Stimulated activated CD4-positive, alpha-beta T cell treated with anti-CD3 and anti-CD28 coated beads, Interleukin-2, amount 100 ng/mL, for 48 hours (primary cell): ENCODE results near the gene RAB3IL1.

Experiments used
- DNase-seq, 2 donors: peaks; one replicate each; pipeline ENCODE4 v3.0.0-alpha.2; 2020

The RAB3IL1 gene

GRCh38 chr11:61951484-61952135 is 34.2 kb upstream of the RAB3IL1 start:
- no peak for DNase-seq

- DNase-seq: no peak
These were observed 32.7 kb upstream of the RAB3IL1 start, which contains the start of gene BEST1 for GRCh38 chr11:61950035-61950547. TSS of gene BEST1 (plus strand) at chr11:61950351. CDS start at chr11:61951807, 1,456 bp downstream.

DNA sequence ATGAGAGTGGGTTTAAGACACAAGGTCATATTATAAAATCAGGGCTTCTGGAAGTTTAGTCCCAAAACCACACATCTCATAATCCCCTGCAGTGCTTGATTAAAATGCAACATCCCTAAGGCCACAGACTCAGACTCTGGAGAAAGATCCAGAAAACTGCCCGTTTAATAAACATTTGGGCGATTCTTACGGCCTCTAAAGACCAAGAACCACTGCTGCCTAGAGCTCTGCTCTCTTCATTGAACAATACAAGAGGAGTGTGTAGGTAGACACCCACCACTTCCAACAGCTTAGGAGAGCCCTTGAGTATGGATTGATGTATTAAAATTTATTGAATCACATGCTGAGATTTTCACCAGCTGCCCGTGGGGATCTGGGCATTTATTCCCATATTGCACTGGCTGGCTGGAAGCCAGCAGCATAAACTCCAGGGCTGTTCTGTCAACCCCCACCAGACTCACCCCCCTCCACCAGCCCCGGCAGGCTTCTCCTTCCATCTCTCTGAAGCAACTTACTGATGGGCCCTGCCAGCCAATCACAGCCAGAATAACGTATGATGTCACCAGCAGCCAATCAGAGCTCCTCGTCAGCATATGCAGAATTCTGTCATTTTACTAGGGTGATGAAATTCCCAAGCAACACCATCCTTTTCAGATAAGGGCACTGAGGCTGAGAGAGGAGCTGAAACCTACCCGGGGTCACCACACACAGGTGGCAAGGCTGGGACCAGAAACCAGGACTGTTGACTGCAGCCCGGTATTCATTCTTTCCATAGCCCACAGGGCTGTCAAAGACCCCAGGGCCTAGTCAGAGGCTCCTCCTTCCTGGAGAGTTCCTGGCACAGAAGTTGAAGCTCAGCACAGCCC is 32.0 kb upstream of the RAB3IL1 start:
- DNase-seq: no peak

GRCh38 chr11:61948505-61948904 is 31.1 kb upstream of the RAB3IL1 start:
- no peak for DNase-seq

- DNase-seq: peak; percentile 56 to 57
These were observed 30.3 kb upstream of the RAB3IL1 start for GRCh38 chr11:61947486-61948210.

GRCh38 chr11:61946894-61947293 is 29.5 kb upstream of the RAB3IL1 start:
- no peak for DNase-seq

- no peak for DNase-seq
These were observed 27.8 kb upstream of the RAB3IL1 start for GRCh38 chr11:61945191-61945590.

DNA sequence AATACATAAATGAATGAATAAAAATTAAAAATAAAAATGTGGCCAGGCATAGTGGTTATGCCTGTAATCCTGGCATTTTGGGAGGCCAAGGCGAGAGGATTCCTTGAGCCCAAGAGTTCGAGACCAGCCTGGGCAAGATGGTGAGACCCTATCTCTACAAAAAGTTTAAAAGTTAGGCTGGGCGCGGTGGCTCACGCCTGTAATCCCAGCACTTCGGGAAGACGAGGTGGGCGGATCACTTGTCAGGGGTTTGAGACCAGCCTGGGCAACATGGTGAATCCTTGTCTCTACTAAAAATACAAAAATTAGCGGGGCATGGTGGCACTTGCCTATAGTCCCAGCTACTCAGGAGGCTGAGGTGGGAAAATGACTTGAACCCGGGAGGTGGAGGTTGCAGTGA is 23.1 kb upstream of the RAB3IL1 start:
- no peak for DNase-seq

DNA sequence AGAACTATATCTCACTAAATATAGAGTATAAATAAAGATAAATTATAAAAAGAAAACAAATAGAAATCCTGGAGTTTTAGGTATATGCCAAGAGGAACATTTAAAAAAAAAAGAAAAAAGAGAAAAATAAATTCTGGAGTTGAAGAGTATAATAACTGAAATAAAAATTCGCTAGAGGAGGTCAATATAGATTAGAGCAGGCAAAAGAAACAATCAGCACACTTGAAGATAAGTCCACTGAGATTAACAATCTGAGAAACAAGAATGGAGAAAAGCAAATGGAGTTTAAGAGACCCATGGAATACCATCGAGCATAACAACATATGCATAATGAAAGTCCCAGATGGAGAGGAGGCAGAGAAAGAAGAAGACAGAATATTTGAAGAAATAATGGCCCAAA is 18.5 kb upstream of the RAB3IL1 start:
- no peak for DNase-seq

DNA sequence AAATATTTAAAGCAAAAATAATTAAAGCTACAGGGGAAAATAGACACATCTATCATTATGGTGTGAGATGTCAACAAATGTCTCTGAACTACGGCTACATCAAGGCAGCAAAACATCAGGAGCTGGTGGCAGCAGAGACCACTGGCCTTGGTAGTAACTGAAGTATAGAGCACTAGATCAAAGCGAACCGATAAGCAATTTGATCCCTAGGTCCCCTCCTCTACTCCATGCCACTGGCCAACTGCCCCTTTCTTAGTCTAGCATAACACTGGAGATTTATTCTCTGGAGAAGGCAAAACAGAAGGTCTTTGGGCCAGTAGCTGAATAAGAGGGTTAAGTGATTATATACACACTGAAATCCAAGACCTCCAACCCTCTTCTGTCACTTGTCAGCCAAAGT is 13.6 kb upstream of the RAB3IL1 start:
- no peak for DNase-seq

DNA sequence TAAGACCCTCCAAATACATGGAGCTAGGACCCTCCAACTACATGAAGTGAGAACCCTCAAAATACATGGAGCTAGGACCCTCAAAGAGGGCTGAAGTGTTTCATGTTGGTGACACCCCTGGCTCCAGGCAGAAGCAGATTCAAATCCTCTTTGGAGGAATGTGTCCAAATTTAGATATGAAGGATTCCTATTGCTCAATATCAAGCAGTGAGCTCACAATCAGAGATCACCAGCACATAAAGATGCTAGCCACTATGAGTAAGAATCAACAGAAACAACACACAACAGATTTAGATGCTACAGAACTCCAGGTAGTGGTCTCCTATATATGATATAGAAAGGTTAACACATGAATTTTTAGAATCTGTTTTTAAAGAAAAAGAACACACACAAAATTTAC is 11.2 kb upstream of the RAB3IL1 start:
- no peak for DNase-seq

- DNase-seq: no peak
These were observed 10.1 kb upstream of the RAB3IL1 start for GRCh38 chr11:61927501-61927900.

DNA sequence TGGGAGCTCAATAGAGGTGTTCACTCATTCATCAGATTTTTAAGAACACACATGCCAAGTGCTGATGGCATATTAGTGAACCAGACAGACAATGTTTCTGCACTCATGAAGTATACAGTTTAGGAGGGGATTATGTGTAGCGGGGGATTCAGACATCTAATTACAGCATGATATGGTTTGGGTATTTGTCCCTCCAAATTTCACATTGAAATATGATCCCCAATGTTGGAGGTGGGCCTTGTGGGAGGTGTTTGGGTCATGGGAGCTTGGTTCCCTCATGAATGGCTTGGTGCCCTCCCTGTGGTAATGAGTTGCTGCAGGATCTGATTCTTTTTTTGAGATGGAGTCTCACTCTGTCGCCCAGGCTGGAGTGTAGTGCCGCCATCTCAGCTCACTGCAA is 8.9 kb upstream of the RAB3IL1 start:
- no peak for DNase-seq

GRCh38 chr11:61925736-61926135 is 8.4 kb upstream of the RAB3IL1 start:
- DNase-seq: no peak

DNA sequence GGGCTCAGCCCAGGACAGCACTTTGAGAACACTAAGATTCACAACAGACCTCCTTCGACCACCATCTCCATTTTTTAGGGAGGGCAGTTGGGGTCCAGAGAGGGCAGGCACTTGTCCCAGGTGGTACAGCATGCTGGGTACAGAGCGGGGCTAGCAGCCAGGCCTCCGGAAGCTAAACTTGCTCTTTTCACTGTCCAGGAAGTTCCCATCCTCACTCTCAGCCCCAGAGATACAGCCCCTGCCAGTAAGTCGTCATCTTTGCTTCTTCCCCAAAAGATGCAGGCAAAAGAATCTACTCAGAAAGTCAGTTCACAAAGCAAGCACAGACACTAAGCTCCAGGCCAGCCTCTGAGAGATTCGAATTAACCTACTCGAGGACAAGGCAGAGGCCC is 6.7 kb upstream of the RAB3IL1 start:
- no peak for DNase-seq

GRCh38 chr11:61923166-61924063 is 6.0 kb upstream of the RAB3IL1 start:
- DNase-seq: no peak

DNA sequence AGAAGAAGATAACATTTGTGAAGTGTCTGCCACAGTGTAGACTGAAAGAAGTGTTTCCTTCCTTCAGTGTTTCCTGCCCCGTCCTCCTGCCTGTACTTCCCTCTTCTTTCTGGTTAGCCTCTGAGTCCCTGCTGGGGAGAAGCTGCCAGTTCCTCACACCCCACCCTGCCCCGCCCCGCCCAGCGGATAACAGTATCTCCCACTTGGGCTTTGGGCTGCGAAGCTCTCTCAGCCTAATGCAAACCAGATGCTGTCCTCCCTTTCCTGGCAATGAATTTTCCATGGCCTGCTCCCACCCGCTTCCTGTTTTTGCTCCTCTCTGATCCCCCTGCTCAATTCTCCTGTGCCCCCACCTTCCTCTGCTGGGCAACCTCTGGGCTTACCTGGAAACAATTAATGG is 5.2 kb upstream of the RAB3IL1 start:
- DNase-seq: no peak

- DNase-seq: no peak
These were observed 4.1 kb upstream of the RAB3IL1 start for GRCh38 chr11:61921446-61921845.

DNA sequence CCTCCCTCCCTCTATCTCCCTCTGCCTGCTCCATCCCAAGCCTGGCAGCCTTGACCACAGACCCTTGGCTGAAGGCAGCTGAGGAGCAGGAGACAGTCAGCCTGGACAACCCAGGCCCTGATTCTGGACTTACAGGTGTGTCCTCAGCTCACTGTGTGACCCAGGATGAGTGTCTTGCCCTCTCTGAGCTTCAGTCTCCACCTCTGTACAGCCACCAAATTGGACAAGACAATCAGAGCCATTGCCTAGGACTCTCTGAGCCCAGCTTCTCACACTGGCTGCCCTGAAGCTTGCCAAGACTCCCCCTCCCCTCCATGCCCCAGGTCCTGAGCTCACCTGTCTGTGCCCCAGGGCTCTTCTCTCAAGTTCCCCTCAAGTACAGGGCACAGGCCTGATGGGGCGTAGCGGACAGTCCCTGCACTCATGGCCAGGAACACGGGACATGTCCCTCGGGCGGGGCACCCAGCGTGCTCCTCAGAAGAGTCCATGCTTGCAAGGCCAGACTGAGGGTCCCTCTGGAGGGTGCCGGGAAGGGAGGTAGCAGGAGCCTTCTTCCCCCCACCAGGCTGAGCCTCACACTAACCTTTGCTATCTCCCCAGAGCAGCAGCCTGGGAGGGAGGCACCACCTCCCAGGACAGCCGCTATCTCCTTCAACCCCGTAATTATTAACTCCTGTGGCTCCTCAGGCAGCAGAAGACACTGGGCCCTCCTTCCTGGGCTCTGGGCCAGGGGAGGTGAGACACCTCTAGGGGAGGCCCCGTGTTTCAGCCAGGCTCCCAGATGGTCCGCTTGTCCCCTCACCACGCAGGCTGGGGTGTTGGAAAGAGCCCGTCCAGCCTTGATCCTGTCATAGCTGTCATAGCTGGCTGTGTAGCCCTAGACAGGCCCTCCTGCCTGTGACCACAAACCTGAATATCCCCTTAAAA is 2.6 kb upstream of the RAB3IL1 start:
- DNase-seq: no peak

DNA sequence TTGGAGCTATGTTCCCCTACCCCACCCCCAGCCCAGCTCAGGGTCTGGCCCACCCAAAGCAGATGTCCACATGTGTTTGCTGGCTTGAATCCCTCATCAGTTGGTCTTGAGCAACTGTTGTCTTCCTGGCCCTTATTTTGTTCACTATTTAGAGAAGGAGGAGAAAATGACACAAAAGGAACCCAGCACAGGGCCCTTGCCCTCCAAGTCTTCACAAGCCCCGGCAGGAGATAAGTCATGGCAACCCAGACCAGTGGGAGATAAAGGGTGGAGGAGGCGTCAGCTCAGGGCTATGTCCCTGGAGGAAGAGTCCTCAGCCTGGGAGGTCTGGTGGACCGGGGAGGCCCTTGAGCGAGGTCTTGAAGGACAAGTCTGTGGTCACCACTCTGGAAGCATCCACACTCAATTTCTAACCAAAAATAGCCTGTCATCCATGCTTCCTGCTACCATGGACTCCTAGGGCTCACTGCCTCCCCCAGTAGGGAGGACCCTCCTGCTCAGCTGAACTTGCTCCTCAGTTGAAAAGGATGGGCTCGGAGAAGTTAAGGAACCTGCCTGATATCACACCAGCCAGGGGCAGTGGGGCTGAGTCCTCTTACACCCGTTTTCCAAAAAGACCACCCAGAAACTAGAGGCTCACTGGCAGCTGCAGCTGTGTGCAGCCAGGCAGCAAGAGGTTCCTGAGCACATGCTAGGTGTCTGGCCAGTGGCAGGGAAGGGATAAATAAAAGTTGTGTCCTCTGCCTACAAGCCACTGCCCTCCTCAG is 1.8 kb upstream of the RAB3IL1 start:
- no peak for DNase-seq
